ENCODE results near the gene BIVM. TPM values are rescaled to one million over a fixed set of nuclear protein-coding genes. Genes with fewer than 3 reads are reported as not detected.
A peak's percentile ranks its signal among the peaks of the same experiment; 100 is the strongest.

Gene BIVM
- total RNA-seq, 2 experiments from 2014 or later = 17.3 to 18.4 TPM

DNA sequence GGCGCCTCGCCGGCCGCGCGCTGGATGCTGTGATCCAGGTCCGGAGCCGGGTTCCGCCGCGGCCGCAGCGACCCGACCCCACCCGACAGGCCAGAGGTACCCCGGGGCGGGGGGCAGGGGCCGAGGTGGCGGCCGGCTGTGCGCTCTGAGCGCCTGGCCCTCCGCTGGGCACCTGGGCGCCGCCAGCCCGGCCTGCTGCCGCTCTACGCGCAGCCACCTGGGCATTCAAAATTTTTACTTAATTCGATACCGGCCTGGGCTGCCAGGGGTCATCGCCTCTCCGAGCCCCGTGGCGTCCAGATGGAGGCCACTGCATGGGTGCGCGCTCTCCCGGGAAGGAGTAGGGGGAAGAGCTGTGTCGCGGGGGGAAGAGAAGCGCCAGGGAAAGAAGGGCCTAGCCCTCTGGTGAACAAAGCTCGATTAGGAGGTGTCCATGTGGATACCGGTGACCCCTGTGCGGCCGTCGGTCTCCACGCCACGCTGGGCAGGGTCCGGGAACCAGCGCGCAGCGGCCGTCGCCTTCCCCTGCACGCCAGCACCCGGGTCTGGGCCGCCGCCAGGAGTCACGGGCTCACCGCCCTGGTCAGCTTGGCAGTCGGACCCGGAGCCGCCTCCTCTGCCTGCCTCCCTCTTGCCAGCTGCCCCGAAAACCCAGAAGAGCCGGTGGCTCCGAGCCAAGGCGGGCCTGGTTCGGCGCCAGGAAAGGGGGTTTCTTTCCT, 666 bp downstream of the BIVM start:
- peak; percentile 5 for DNase-seq

DNA sequence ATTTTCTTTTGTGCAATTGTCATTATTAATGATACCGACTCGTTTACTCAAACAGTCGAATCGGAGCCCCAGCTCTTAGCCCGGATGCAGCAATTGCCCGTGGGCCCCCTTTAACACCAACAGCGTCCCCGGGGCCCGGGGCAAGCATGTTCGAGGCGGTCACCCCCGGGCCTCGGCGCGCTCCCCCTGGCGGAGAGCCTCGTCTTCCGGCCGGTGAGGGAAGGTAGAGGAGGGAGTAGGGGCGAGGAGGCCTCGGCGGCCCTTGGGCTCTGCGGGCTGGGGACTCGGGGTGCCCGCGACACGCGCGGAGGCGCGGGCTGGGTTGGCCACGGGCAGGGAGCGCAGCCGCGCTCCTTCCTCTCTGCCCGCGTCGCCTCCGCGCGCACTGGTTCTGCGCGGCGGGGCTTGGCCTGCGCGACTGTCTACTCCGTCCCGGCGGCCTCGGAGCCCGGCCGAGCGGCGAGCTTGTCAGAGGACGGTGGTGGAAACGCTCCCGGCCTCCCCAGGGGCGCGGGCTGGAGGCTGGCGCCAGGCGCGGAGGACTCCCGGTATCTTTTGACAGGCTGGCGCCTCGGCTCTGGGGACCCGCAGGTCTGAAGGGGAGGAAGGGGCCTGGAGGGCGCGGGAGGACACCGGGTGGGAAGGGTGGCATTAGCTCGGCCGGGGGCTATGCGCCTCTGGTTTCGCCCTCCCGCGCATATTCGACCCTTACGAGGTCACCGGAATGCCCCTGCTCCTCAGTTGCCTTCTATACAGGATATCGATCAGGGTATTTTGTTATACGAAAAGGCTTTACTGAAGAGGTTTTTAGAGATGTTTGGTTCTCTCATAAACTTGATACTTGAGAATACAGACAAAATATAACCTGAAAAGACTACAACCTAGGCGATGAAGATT, 1.5 kb downstream of the BIVM start:
- ChIA-PET POLR2A (interaction anchor here (1.0 to 2.5 kb wide), 10 partner anchors 11 to 211 kb away, joined by 3 to 20 read pairs (median 4); partner anchors contain the start of genes ERCC5, TEX30 and TPP2), CTCF (interaction anchor here (0.6 to 2.1 kb wide), 23 partner anchors 8 to 220 kb away, joined by 3 to 14 read pairs (median 4); partner anchors contain the start of genes ERCC5 and TEX30)
- intact Hi-C loops (cut with micrococcal nuclease) = loop anchor here (5.0 kb wide), 3 partner anchors 33 to 203 kb away; partner anchors contain the start of genes ERCC5 and TPP2
- TF ChIP-seq, protein P1, sequence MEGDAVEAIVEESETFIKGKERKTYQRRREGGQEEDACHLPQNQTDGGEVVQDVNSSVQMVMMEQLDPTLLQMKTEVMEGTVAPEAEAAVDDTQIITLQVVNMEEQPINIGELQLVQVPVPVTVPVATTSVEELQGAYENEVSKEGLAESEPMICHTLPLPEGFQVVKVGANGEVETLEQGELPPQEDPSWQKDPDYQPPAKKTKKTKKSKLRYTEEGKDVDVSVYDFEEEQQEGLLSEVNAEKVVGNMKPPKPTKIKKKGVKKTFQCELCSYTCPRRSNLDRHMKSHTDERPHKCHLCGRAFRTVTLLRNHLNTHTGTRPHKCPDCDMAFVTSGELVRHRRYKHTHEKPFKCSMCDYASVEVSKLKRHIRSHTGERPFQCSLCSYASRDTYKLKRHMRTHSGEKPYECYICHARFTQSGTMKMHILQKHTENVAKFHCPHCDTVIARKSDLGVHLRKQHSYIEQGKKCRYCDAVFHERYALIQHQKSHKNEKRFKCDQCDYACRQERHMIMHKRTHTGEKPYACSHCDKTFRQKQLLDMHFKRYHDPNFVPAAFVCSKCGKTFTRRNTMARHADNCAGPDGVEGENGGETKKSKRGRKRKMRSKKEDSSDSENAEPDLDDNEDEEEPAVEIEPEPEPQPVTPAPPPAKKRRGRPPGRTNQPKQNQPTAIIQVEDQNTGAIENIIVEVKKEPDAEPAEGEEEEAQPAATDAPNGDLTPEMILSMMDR (IDR thresholded peaks at IDR 0.05) = peak; percentile 83
- Mint-ChIP-seq H3K36me3 (ENCODE audit: low read depth) (peaks cover 13% of the 10 kb centered on the region), H3K27ac (peak overlapping the region; percentile 81), H3K9me3 (no peaks in the 10 kb centered on the region), H3K4me1 (ENCODE audit: low read depth) (peaks cover 23% of the 10 kb centered on the region), H3K27me3 (peaks cover 8% of the 10 kb centered on the region), H3K4me3 (peak overlapping the region; percentile 92)
- ATAC-seq = peak; percentile 81
- peak; percentile 90 for DNase-seq

More for the DNA sequence above, 666 bp downstream of the BIVM start:
- Mint-ChIP-seq H3K4me3 (peak overlapping the region; percentile 92), H3K4me1 (ENCODE audit: low read depth) (peaks cover 21% of the 10 kb centered on the region), H3K36me3 (ENCODE audit: low read depth) (peaks cover 10% of the 10 kb centered on the region), H3K27ac (peak overlapping the region; percentile 81), H3K27me3 (peaks cover 8% of the 10 kb centered on the region), H3K9me3 (no peaks in the 10 kb centered on the region)
- ATAC-seq = no peak
- ChIA-PET CTCF (interaction anchor here (0.7 to 2.1 kb wide), 21 partner anchors 8 to 219 kb away, joined by 3 to 14 read pairs (median 5); partner anchors contain the start of genes ERCC5 and TEX30), POLR2A (interaction anchor here (1.0 to 2.5 kb wide), 9 partner anchors 11 to 210 kb away, joined by 3 to 20 read pairs (median 5); partner anchors contain the start of genes ERCC5, TEX30 and TPP2)
- intact Hi-C loops (cut with micrococcal nuclease) = loop anchor here (2.0 to 5.0 kb wide), 4 partner anchors 21 to 202 kb away; partner anchors contain the start of genes ERCC5 and TPP2
- TF ChIP-seq, protein P1 (IDR thresholded peaks at IDR 0.05) = no peak

DNA sequence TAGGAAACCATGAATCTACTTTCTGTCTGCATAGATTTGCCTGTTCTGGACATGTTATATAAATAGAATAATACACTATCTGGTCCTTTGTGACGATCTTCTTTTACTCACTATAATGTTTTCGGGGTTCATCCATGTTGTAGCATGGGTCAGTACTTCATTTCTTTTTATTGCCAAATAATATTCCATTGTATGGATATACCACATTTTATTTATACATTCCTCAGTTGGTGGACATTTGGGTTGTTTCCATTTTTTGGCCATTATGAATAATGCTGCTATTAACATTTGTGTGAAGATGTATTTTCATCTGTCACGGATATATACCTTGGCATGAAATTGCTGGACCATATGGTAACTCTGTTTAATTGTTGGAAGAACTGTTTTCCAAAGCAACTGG, 6.8 kb downstream of the BIVM start:
- Mint-ChIP-seq H3K27ac (no peak overlapping the region), H3K9me3 (no peaks in the 10 kb centered on the region), H3K4me3 (no peak overlapping the region), H3K4me1 (ENCODE audit: low read depth) (peaks cover 19% of the 10 kb centered on the region), H3K27me3 (no peaks in the 10 kb centered on the region), H3K36me3 (ENCODE audit: low read depth) (peaks cover 18% of the 10 kb centered on the region)
- ChIA-PET CTCF (no interaction called here), POLR2A (no interaction called here)
- TF ChIP-seq, protein P1 (IDR thresholded peaks at IDR 0.05) = no peak
- DNase-seq (no peak), ATAC-seq (no peak)
- intact Hi-C loops (cut with micrococcal nuclease) = no loop called here

DNA sequence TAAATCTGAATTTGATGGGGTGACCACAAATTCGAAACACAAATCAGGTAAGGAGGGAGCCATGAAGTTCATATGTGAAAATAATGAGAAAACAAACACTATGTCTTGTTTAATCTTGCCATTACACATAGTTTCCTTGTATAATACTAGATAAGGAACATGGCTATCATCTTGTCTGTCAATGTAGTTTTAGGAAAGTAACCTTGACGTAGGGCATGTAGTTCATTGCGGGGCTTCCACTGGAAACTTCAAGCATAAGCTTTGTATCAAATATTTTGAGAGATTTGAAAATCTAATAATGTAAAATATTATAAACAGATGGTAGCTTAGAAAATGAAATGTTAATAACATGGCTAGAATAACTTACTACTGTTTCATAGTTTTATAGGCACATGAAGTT, 8.8 kb downstream of the BIVM start:
- no peaks in the 10 kb centered on the region for H3K27me3 Mint-ChIP-seq
- DNase-seq (no peak), ATAC-seq (no peak)
- H3K36me3 Mint-ChIP-seq (ENCODE audit: low read depth) = peaks cover 32% of the 10 kb centered on the region
- ChIA-PET POLR2A (interaction anchor here (0.6 kb wide), 1 partner anchor 29 kb away, joined by 3 read pairs; no protein-coding TSS in a partner anchor), CTCF (interaction anchor here (0.8 kb wide), 1 partner anchor 37 kb away, joined by 3 read pairs; no protein-coding TSS in a partner anchor)
- peaks cover 4% of the 10 kb centered on the region for H3K9me3 Mint-ChIP-seq
- TF ChIP-seq, protein P1 (IDR thresholded peaks at IDR 0.05) = no peak
- H3K27ac Mint-ChIP-seq = no peak overlapping the region
- H3K4me3 Mint-ChIP-seq = no peak overlapping the region
- peaks cover 19% of the 10 kb centered on the region for H3K4me1 Mint-ChIP-seq (ENCODE audit: low read depth)
- intact Hi-C loops (cut with micrococcal nuclease) = no loop called here

Data from activated CD8-positive, alpha-beta T cell treated with anti-CD3 and anti-CD28 coated beads for 36 hours (primary cell).